Kidney capillary endothelial cell (primary cell): ENCODE results near the gene AP1M1.
A peak's percentile ranks its signal among the peaks of the same experiment; 100 is the strongest.

ENCODE experiments used
- DNase-seq: peaks from one replicate; pipeline ENCODE4 v3.0.0-alpha.2; 2018; ENCODE audit warnings: low spot score

Gene AP1M1

GRCh38 chr19:16233081-16233776 is 35.5 kb downstream of the AP1M1 start:
- no peak for DNase-seq

GRCh38 chr19:16233836-16234551 is 36.3 kb downstream of the AP1M1 start:
- DNase-seq: no peak

GRCh38 chr19:16234552-16235445 is 37.1 kb downstream of the AP1M1 start:
- DNase-seq: no peak

GRCh38 chr19:16235811-16236652 is 38.3 kb downstream of the AP1M1 start:
- no peak for DNase-seq

GRCh38 chr19:16244091-16244490 is 46.4 kb downstream of the AP1M1 start:
- no peak for DNase-seq

- DNase-seq: peak; percentile 86
Observed at GRCh38 chr19:16247353-16248182, 49.9 kb downstream of the AP1M1 start.

GRCh38 chr19:16248380-16249023 is 50.8 kb downstream of the AP1M1 start:
- no peak for DNase-seq

- no peak for DNase-seq
Observed at GRCh38 chr19:16249826-16250404, 52.2 kb downstream of the AP1M1 start.

GRCh38 chr19:16252459-16253205 is 54.9 kb downstream of the AP1M1 start:
- DNase-seq: no peak

- no peak for DNase-seq
Observed at GRCh38 chr19:16254851-16255408, 57.2 kb downstream of the AP1M1 start.

- DNase-seq: no peak
Observed at GRCh38 chr19:16257509-16258002, 59.8 kb downstream of the AP1M1 start.

- DNase-seq: peak; percentile 92
Observed at GRCh38 chr19:16258440-16258903, 60.8 kb downstream of the AP1M1 start.

GRCh38 chr19:16259385-16260159 is 61.9 kb downstream of the AP1M1 start:
- DNase-seq: no peak

GRCh38 chr19:16260160-16260811 is 62.6 kb downstream of the AP1M1 start:
- no peak for DNase-seq

GRCh38 chr19:16260812-16261161 is 63.1 kb downstream of the AP1M1 start:
- no peak for DNase-seq

GRCh38 chr19:16261584-16262368 is 64.1 kb downstream of the AP1M1 start:
- no peak for DNase-seq
